Stimulated activated CD4-positive, alpha-beta T cell treated with anti-CD3 and anti-CD28 coated beads, Interleukin-2, amount 100 ng/mL, for 24 hours (primary cell): Measurements from ENCODE around the gene S100A2.

Source experiments
- DNase-seq, 2 donors: peaks; one replicate each; pipeline ENCODE4 v3.0.0-alpha.2; 2020

The S100A2 gene

DNA sequence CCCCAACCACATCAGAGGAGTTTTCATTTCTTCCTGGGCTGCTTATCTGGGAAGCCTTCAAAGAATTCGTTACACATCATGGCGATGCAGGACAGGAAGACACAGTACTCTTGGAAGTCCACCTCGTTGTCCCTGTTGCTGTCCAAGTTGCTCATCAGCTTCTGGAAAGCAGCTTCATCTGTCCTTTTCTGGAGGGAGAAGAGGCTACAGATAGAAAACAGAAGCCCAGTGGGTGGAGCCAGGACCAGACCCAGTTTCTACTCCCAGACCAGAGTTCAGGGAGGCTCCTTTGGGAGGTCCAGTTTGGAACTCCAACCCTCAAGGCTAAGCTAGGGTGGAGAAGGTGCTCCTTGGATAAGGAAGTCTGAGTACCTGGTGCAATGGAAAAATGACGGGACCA is 21.9 kb downstream of the S100A2 start:
- no peak for DNase-seq

DNA sequence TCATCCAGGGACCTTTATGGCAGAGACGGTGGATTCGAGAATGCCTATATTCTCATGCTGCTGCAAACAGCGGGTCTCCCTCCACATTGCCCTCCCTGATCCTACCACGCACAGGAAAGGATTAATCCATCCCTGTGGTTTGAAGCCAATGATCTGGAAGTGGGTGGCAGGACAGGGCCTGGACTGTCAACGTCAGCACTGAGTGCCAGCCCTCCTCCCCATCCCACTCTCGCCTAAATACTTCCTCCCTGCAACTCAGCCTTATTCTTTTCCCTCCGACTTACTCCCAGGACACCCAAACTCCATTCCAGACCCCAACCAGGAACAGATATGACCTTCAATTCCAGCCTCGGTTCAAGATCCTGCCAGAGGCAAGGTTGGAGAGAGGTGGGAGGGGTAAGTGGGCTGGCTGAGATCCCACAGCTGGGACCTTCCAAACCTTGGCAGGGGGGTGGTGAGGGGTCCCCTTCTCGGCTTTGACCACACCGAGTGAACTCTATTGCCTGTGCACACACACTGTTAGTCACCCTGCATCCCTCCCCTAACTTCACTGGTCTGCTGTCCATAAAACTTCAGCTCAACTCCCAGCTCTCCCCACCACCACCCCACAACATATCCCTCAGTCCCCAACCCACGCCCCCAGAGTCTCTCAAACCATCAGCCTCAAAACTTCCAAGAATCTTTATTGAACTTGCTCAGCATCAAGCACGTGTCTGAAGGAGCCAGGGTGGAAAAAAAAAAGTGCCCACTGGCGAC is 22.5 kb downstream of the S100A2 start:
- no peak for DNase-seq

- no peak for DNase-seq
These were observed 23.7 kb downstream of the S100A2 start for GRCh38 chr1:153541641-153542590.

GRCh38 chr1:153540394-153541361 is 25.0 kb downstream of the S100A2 start, which contains the start of gene S100A5:
Gene S100A5 (minus strand): TSS chr1:153540934. CDS start chr1:153540191, 743 bp downstream.
- DNase-seq = peak; percentile 52

GRCh38 chr1:153539395-153540093 is 26.1 kb downstream of the S100A2 start:
- DNase-seq = no peak

DNA sequence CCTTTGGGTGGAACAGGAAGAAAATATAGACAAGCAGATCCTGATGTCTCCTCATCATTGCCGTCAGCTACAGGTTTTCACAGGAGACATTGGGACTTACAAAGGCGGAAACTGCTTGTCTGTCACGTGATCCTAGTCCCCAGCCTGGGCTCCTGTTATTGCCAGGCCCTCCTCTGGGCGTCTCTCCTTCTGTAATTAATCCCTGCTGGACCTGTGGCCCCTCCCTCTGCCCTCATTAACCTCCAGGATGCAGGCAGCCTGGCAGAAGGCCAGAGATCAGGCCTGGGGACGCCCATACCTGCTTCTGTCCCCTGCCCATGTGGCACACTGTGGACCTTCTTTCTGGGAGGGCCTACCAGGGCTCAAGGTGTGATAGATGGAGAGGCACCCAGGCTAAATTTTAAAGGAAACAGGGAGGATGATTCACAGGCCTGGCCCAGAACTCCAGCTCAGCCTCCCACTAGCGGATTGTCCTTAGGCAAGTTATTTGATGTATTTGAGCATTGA is 27.3 kb downstream of the S100A2 start:
- no peak for DNase-seq

DNA sequence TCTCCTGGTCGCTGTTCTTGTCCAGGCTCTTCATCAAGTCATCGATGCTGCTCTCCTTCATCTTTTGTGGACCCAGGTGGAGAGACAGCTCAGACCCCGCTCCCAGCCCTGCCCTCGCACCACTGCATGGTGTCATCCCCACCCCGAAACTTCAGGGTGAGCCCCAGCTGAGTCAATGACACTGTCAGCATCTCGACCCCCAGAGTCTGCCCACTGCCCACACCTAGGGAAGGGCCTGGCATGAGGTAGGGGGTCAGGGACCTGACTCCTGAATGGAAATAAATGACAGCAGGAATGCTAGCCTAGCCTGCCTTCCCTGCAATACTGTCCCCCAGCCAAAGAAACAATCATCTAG is 28.3 kb downstream of the S100A2 start:
- DNase-seq = no peak

DNA sequence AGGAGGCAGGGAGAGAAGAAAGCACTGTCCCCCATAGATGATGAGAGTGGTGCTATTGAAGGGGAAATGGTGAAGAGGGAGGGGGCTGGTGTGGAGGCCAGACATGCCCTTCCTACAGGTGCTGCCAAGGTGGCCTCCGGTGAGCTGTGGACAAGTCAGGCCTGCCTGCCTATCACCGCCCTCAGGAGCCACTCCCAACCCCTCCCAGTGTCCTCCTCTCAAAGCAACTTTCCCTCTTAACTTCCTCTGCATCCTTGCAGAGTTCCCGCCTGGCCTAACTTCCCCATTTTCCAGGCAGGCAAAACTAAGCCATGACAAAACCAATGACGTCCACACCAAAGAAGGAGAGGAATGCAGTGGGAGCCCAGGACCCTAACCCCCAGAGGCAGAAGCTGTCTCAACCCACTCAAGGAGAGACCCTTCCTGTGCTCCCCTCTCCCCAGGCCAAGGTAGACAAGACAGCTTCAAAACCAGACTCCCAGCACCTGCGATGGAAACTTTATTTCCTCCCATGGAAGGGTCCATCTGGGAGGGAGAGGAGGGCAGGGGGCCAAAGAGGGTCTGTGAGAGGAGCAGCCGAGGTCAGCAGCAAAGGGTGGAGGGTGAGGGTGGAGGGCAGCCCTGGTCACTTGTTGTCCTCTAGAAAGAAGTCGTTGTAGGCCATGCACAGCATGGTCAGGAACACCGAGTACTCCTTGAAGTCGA is 28.8 kb downstream of the S100A2 start:
- no peak for DNase-seq

GRCh38 chr1:153536012-153536670 is 29.5 kb downstream of the S100A2 start:
- DNase-seq = peak; percentile 82

GRCh38 chr1:153535242-153536011 is 30.2 kb downstream of the S100A2 start, which contains the start of gene S100A6:
Gene S100A6 (minus strand): TSS chr1:153535991. CDS start chr1:153535339, 652 bp downstream.
- peak; percentile 53 to 61 for DNase-seq

GRCh38 chr1:153534925-153535241 is 30.8 kb downstream of the S100A2 start:
- DNase-seq = no peak

- DNase-seq = no peak
These were observed 31.3 kb downstream of the S100A2 start for GRCh38 chr1:153534226-153534924.

DNA sequence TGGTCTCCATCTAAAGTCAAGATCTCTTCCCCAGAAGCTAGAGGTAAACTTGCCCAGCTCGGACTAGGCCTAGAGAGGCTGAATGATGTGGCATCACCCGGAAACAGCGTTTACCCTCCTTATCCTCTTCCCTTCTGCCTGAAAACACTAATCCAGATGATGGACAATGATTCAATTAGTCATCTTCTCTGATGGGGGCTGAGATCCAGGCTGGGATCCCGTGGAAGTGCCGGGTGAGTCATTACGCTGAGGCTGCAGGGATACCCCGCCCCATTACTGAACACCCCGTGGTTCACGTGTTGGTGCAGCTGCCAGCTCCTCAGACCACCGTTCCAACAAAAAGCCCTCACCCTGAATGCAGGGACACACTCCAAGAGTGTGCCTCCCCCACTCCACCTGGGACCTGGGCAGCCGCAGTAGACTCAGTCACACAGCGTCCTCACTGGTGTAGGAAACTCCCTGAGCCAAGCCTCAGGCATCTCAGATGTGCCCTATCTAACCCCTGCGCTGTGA is 31.9 kb downstream of the S100A2 start:
- no peak for DNase-seq

- peak; percentile 83 to 86 for DNase-seq
These were observed 32.7 kb downstream of the S100A2 start for GRCh38 chr1:153532769-153533599.

- DNase-seq = no peak
These were observed 33.5 kb downstream of the S100A2 start for GRCh38 chr1:153532181-153532580.

DNA sequence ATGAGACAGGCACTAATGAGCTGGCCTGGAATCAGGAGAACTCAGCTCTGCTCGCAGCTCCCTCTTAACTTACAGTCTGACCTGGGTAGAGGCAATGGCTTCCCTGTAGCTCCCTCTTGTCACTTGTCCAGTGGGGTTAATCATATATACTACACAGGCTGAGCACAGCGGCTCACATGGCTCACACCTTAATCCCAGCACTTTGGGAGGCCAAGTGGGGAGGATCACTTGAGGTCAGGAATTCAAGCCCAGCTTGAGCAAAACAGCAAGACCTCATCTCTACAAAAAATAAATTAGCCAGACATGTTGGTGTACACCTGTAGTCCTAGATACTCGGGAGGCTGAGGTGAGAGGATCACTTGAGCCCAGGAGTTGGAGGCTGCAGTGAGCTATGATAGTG is 34.0 kb downstream of the S100A2 start:
- DNase-seq = no peak

DNA sequence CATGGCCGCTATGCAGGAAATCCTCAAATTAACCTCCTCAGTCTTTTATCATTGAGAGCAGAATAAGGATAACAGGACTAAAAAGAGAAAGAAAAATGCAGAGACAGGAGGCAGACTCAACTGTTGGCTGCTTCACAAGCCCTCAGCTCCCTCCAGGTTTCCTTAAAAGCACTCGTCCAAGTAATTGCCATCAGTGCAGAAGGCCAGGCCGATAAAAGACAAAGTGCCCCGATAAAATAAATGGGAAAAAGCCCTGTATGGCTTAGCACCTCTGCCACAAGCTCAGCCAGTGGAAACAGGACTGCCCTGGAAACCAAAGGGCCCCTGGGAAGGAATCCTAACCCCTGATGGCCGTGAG is 38.0 kb downstream of the S100A2 start:
- DNase-seq = no peak
